HUES64 (cell line): ENCODE results near the gene ZNF445.

Experiments used
- H3K27ac ChIP-seq: 2 replicates; pipeline ENCODE4 v1.7.0; 2013; ENCODE audit warnings: low read depth, low read length, inconsistent platforms
- H3K27me3 ChIP-seq: 2 replicates; pipeline ENCODE4 v1.6.1; 2013; ENCODE audit warnings: mild to moderate bottlenecking, low read length; ENCODE audit not compliant: insufficient read depth
- H3K36me3 ChIP-seq: 2 replicates; pipeline ENCODE4 v1.6.1; 2013; ENCODE audit warnings: mild to moderate bottlenecking, low read length; ENCODE audit not compliant: insufficient read depth
- H3K4me1 ChIP-seq: 2 replicates; pipeline ENCODE4 v1.6.1; 2013; ENCODE audit warnings: mild to moderate bottlenecking, low read length, moderate library complexity; ENCODE audit not compliant: insufficient read depth
- H3K4me3 ChIP-seq: 2 replicates; pipeline ENCODE4 v1.5.1; 2013; ENCODE audit warnings: mild to moderate bottlenecking, low read length, moderate library complexity
- H3K9ac ChIP-seq: 2 replicates; pipeline ENCODE4 v1.6.1; 2013; ENCODE audit warnings: mild to moderate bottlenecking, low read depth, low read length
- H3K9me3 ChIP-seq: 2 replicates; pipeline ENCODE4 v1.6.1; 2013; ENCODE audit warnings: low read depth, low read length; ENCODE audit not compliant: insufficient read depth
- WGBS: fragments of 150-250, 120-280 bp; methylation state at CpG from one replicate; pipeline ENCODE4 v1.1.7; 2013; ENCODE audit warnings: missing lambda C conversion rate; 5-methylcytosine and 5-hydroxymethylcytosine counted together

Gene ZNF445

GRCh38 chr3:44434834-44435510 lies 42.5 kb downstream of the ZNF445 start:
- Histone ChIP-seq H3K9ac (no peak overlapping the region), H3K4me1 (no peaks in the 10 kb centered on the region), H3K27me3 (no peaks in the 10 kb centered on the region), H3K27ac (no peak overlapping the region), H3K9me3 (no peaks in the 10 kb centered on the region), H3K36me3 (0 out of 2 replicates have a peak, but pooled peaks cover 4% of the 10 kb centered on the region), H3K4me3 (no peak overlapping the region)
- 95% methylated on average over 5 of the region's 5 CpGs for WGBS

- Histone ChIP-seq H3K4me1 (no peaks in the 10 kb centered on the region), H3K27ac (no peak overlapping the region), H3K4me3 (no peak overlapping the region), H3K9me3 (no peaks in the 10 kb centered on the region), H3K36me3 (no peaks in the 10 kb centered on the region), H3K27me3 (no peaks in the 10 kb centered on the region), H3K9ac (no peak overlapping the region)
- 92% methylated on average over 4 of the region's 4 CpGs for WGBS
Measured at GRCh38 chr3:44430466-44430865, 47.0 kb downstream of the ZNF445 start.

- Histone ChIP-seq H3K9ac (no peak overlapping the region), H3K27ac (no peak overlapping the region), H3K4me1 (no peaks in the 10 kb centered on the region), H3K4me3 (no peak overlapping the region), H3K36me3 (no peaks in the 10 kb centered on the region), H3K27me3 (no peaks in the 10 kb centered on the region), H3K9me3 (no peaks in the 10 kb centered on the region)
- 96% methylated on average over 6 of the region's 6 CpGs for WGBS
Measured at GRCh38 chr3:44429459-44429858, 48.0 kb downstream of the ZNF445 start.

GRCh38 chr3:44428910-44429309 lies 48.6 kb downstream of the ZNF445 start:
- Histone ChIP-seq H3K9ac (no peak overlapping the region), H3K9me3 (no peaks in the 10 kb centered on the region), H3K36me3 (no peaks in the 10 kb centered on the region), H3K4me1 (no peaks in the 10 kb centered on the region), H3K4me3 (no peak overlapping the region), H3K27me3 (no peaks in the 10 kb centered on the region), H3K27ac (no peak overlapping the region)
- WGBS, result 86% methylated on average over 7 of the region's 7 CpGs

GRCh38 chr3:44427683-44428082 lies 49.8 kb downstream of the ZNF445 start:
- no peak overlapping the region for H3K9ac ChIP-seq
- no peak overlapping the region for H3K4me3 ChIP-seq
- 84% methylated on average over 3 of the region's 3 CpGs for WGBS
- no peaks in the 10 kb centered on the region for H3K36me3 ChIP-seq
- H3K9me3 ChIP-seq, result no peaks in the 10 kb centered on the region
- H3K27ac ChIP-seq, result no peak overlapping the region
- H3K4me1 ChIP-seq, result no peaks in the 10 kb centered on the region
- H3K27me3 ChIP-seq, result no peaks in the 10 kb centered on the region

GRCh38 chr3:44424758-44425157 lies 52.7 kb downstream of the ZNF445 start:
- H3K9me3 ChIP-seq, result no peaks in the 10 kb centered on the region
- no peaks in the 10 kb centered on the region for H3K4me1 ChIP-seq
- no peak overlapping the region for H3K4me3 ChIP-seq
- H3K36me3 ChIP-seq, result no peaks in the 10 kb centered on the region
- no peaks in the 10 kb centered on the region; the same call in 1 of the 2 replicates for H3K27me3 ChIP-seq
- H3K9ac ChIP-seq, result no peak overlapping the region
- no peak overlapping the region for H3K27ac ChIP-seq
- 87% methylated on average over 3 of the region's 3 CpGs for WGBS

GRCh38 chr3:44421280-44421679 lies 56.2 kb downstream of the ZNF445 start:
- Histone ChIP-seq H3K9me3 (no peaks in the 10 kb centered on the region), H3K9ac (no peak overlapping the region), H3K27me3 (no peaks in the 10 kb centered on the region; the same call in 1 of the 2 replicates), H3K27ac (no peak overlapping the region), H3K4me1 (no peaks in the 10 kb centered on the region), H3K4me3 (no peak overlapping the region), H3K36me3 (no peaks in the 10 kb centered on the region)
- 90% methylated on average over 6 of the region's 6 CpGs for WGBS

GRCh38 chr3:44420676-44421075 lies 56.8 kb downstream of the ZNF445 start:
- no peaks in the 10 kb centered on the region for H3K9me3 ChIP-seq
- no peaks in the 10 kb centered on the region for H3K36me3 ChIP-seq
- H3K4me1 ChIP-seq, result no peaks in the 10 kb centered on the region
- WGBS, result 84% methylated on average over 1 of the region's 1 CpG
- no peak overlapping the region for H3K4me3 ChIP-seq
- no peak overlapping the region for H3K27ac ChIP-seq
- no peak overlapping the region for H3K9ac ChIP-seq
- H3K27me3 ChIP-seq, result no peaks in the 10 kb centered on the region; the same call in 1 of the 2 replicates

GRCh38 chr3:44419923-44420650 lies 57.4 kb downstream of the ZNF445 start:
- no peaks in the 10 kb centered on the region for H3K4me1 ChIP-seq
- no peak overlapping the region for H3K9ac ChIP-seq
- no peaks in the 10 kb centered on the region for H3K9me3 ChIP-seq
- no peak overlapping the region for H3K27ac ChIP-seq
- H3K27me3 ChIP-seq, result no peaks in the 10 kb centered on the region; the same call in 1 of the 2 replicates
- no peaks in the 10 kb centered on the region for H3K36me3 ChIP-seq
- H3K4me3 ChIP-seq, result no peak overlapping the region
- 91% methylated on average over 14 of the region's 14 CpGs for WGBS

- Histone ChIP-seq H3K36me3 (no peaks in the 10 kb centered on the region), H3K27me3 (no peaks in the 10 kb centered on the region; the same call in 1 of the 2 replicates), H3K9me3 (no peaks in the 10 kb centered on the region), H3K4me1 (no peaks in the 10 kb centered on the region), H3K27ac (no peak overlapping the region), H3K9ac (no peak overlapping the region), H3K4me3 (no peak overlapping the region)
- 78% methylated on average over 11 of the region's 11 CpGs for WGBS
Measured at GRCh38 chr3:44419116-44419922, 58.2 kb downstream of the ZNF445 start.

GRCh38 chr3:44418549-44418948 lies 58.9 kb downstream of the ZNF445 start:
- H3K4me1 ChIP-seq, result no peaks in the 10 kb centered on the region
- 87% methylated on average over 2 of the region's 2 CpGs for WGBS

More at GRCh38 chr3:44418549-44418948, 58.9 kb downstream of the ZNF445 start:
- no peak overlapping the region for H3K4me3 ChIP-seq
- no peaks in the 10 kb centered on the region for H3K9me3 ChIP-seq
- no peak overlapping the region for H3K9ac ChIP-seq
- H3K36me3 ChIP-seq, result no peaks in the 10 kb centered on the region
- H3K27ac ChIP-seq, result no peak overlapping the region
- H3K27me3 ChIP-seq, result no peaks in the 10 kb centered on the region; the same call in 1 of the 2 replicates
